ENCODE measurements around the gene UNC13B. TPM values are rescaled to one million over a fixed set of nuclear protein-coding genes. Genes with fewer than 3 reads are reported as not detected.

The UNC13B gene
- total RNA-seq, 1 donor: 25.3 TPM

- Histone ChIP-seq H3K4me1 (ENCODE audit: insufficient read depth, low read length) (peaks cover 30% of the 10 kb centered on the region), H3K27ac (ENCODE audit: low read depth, low read length) (peak overlapping the region; percentile 44), H3K4me2 (ENCODE audit: insufficient read depth, low read length) (peak overlapping the region; percentile 80), H4K20me1 (ENCODE audit: insufficient read depth, low read length) (no peaks in the 10 kb centered on the region), H3K27me3 (ENCODE audit: insufficient read depth, low read length) (no peaks in the 10 kb centered on the region), H3K4me3 (ENCODE audit: insufficient read depth, low read length) (peak overlapping the region; percentile 54), H2AFZ (ENCODE audit: low read length) (peak overlapping the region; percentile 58), H3K9me3 (ENCODE audit: low read depth, low read length) (no peaks in the 10 kb centered on the region), H3K79me2 (ENCODE audit: insufficient read depth, low read length) (no peaks in the 10 kb centered on the region), H3K36me3 (ENCODE audit: insufficient read depth, low read length) (no peaks in the 10 kb centered on the region)
- TF ChIP-seq CTCF (IDR thresholded peaks at IDR 0.05; ENCODE audit: extremely low read depth, low read depth, low read length): no peak
- DNase-seq (ENCODE audit: insufficient read length, low spot score, missing footprints): peak; percentile 79
Observed at GRCh38 chr9:35341585-35341984, 179.8 kb downstream of the UNC13B start.

- H3K79me2 ChIP-seq (ENCODE audit: insufficient read depth, low read length): no peaks in the 10 kb centered on the region
- DNase-seq (ENCODE audit: insufficient read length, low spot score, missing footprints): no peak
- H4K20me1 ChIP-seq (ENCODE audit: insufficient read depth, low read length): no peaks in the 10 kb centered on the region
- H3K4me1 ChIP-seq (ENCODE audit: insufficient read depth, low read length): peaks cover 30% of the 10 kb centered on the region
- H3K27me3 ChIP-seq (ENCODE audit: insufficient read depth, low read length): no peaks in the 10 kb centered on the region
- peak overlapping the region; percentile 80 for H3K4me2 ChIP-seq (ENCODE audit: insufficient read depth, low read length)
- no peaks in the 10 kb centered on the region for H3K9me3 ChIP-seq (ENCODE audit: low read depth, low read length)
- peak overlapping the region; percentile 54 for H3K4me3 ChIP-seq (ENCODE audit: insufficient read depth, low read length)
- H3K36me3 ChIP-seq (ENCODE audit: insufficient read depth, low read length): no peaks in the 10 kb centered on the region
- peak overlapping the region; percentile 58 for H2AFZ ChIP-seq (ENCODE audit: low read length)
- H3K27ac ChIP-seq (ENCODE audit: low read depth, low read length): peak overlapping the region; percentile 44
- no peak for TF ChIP-seq CTCF (IDR thresholded peaks at IDR 0.05; ENCODE audit: extremely low read depth, low read depth, low read length)
Observed at GRCh38 chr9:35342221-35342958, 180.6 kb downstream of the UNC13B start.

- no peak for TF ChIP-seq CTCF (IDR thresholded peaks at IDR 0.05; ENCODE audit: extremely low read depth, low read depth, low read length)
- Histone ChIP-seq H3K9me3 (ENCODE audit: low read depth, low read length) (no peaks in the 10 kb centered on the region), H3K4me3 (ENCODE audit: insufficient read depth, low read length) (no peak overlapping the region), H3K27ac (ENCODE audit: low read depth, low read length) (no peak overlapping the region), H2AFZ (ENCODE audit: low read length) (no peak overlapping the region), H4K20me1 (ENCODE audit: insufficient read depth, low read length) (no peaks in the 10 kb centered on the region), H3K4me1 (ENCODE audit: insufficient read depth, low read length) (peaks cover 26% of the 10 kb centered on the region), H3K36me3 (ENCODE audit: insufficient read depth, low read length) (no peaks in the 10 kb centered on the region), H3K79me2 (ENCODE audit: insufficient read depth, low read length) (no peaks in the 10 kb centered on the region), H3K4me2 (ENCODE audit: insufficient read depth, low read length) (no peak overlapping the region), H3K27me3 (ENCODE audit: insufficient read depth, low read length) (no peaks in the 10 kb centered on the region)
- DNase-seq (ENCODE audit: insufficient read length, low spot score, missing footprints): no peak
Observed at GRCh38 chr9:35348109-35348508, 186.3 kb downstream of the UNC13B start.

GRCh38 chr9:35349287-35349990 is 187.6 kb downstream of the UNC13B start:
- no peaks in the 10 kb centered on the region for H3K27me3 ChIP-seq (ENCODE audit: insufficient read depth, low read length)
- no peak overlapping the region for H3K4me3 ChIP-seq (ENCODE audit: insufficient read depth, low read length)
- no peak for TF ChIP-seq CTCF (IDR thresholded peaks at IDR 0.05; ENCODE audit: extremely low read depth, low read depth, low read length)
- H3K9me3 ChIP-seq (ENCODE audit: low read depth, low read length): no peaks in the 10 kb centered on the region
- peaks cover 26% of the 10 kb centered on the region for H3K4me1 ChIP-seq (ENCODE audit: insufficient read depth, low read length)
- no peak overlapping the region for H2AFZ ChIP-seq (ENCODE audit: low read length)
- no peak for DNase-seq (ENCODE audit: insufficient read length, low spot score, missing footprints)
- no peaks in the 10 kb centered on the region for H3K79me2 ChIP-seq (ENCODE audit: insufficient read depth, low read length)
- no peak overlapping the region for H3K27ac ChIP-seq (ENCODE audit: low read depth, low read length)
- no peak overlapping the region for H3K4me2 ChIP-seq (ENCODE audit: insufficient read depth, low read length)
- no peaks in the 10 kb centered on the region for H3K36me3 ChIP-seq (ENCODE audit: insufficient read depth, low read length)
- H4K20me1 ChIP-seq (ENCODE audit: insufficient read depth, low read length): no peaks in the 10 kb centered on the region
